ENCODE data around the gene TMEM176A.
A peak's percentile ranks its signal among the peaks of the same experiment; 100 is the strongest.
"Not testable (repeated sequence)": the region's sequence is repeated elsewhere in the genome, so short reads cannot be mapped to it uniquely, and the experiment has no call there.

The TMEM176A gene

GRCh38 chr7:150788474-150789269, 11.9 kb upstream of the TMEM176A start:
- DNase-seq = peak; percentile 59

DNA sequence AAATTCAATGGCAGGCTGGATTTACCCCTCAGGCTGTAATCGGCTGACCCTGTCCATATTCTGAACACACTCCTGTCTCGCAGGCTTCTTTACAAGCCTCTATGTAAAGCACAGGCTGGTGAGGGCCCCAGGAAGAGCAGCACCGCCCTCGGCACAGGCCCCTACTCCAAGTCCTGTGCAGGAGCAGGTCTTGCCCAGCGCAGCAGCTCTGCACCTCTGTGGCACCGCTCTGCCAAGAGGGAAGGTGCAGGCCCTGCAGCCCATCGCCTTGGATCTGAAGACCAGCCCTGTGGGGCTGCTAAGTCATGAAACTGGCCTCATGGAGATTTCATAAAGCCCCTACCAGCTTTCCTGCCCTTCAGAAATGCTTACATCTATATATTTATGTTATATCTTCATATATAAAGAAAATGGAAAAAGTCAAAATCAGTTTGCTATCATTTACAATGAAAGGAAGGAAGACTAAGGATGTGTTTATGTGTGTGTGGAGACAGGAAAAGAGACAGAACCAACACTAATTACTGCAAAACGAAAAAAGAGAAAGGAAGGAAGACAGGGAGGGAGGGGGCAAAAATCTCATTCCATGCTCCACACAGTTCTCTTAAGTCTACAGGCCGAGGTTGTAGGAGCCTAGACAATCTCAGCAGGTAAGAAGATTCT, 10.0 kb upstream of the TMEM176A start:
- DNase-seq = no peak

GRCh38 chr7:150791304-150791703, 9.3 kb upstream of the TMEM176A start:
- DNase-seq = no peak

DNA sequence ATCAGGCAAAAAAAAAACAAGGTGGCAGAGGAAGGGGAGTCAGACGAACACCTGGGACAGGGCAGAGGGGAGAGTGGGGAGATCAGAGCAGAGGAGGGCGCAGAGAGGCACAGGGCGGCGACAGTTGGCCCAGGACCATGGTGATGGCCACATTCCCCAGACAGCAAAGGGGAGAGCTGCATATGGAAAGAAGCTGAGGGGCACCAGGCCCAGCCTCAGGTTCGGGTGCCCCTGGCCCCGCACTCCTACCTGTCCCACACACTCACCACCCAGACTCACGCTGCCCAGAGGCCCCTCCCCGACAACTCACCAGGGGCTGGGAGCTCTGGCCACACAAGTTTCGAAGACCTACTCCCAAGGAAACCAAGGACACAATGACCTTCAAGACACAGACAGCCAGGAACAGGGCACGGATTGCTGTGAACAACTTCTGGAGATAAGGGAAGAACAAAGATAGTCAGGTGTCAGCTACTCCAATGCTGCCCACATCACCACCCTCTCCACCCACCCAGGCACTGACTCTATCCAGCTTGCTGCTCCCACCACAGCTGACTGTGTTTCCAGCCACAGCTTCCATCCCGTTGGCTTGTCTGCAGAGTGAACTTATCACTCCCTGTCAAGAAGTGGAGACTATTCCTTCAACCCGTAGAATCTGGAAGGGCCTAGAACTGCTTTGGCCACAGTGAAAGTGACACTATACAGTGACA, 8.7 kb upstream of the TMEM176A start:
- DNase-seq = no peak

GRCh38 chr7:150793569-150794238, 6.9 kb upstream of the TMEM176A start:
- no peak for DNase-seq

- no peak for DNase-seq
Observed at GRCh38 chr7:150797661-150798060, 2.9 kb upstream of the TMEM176A start.

DNA sequence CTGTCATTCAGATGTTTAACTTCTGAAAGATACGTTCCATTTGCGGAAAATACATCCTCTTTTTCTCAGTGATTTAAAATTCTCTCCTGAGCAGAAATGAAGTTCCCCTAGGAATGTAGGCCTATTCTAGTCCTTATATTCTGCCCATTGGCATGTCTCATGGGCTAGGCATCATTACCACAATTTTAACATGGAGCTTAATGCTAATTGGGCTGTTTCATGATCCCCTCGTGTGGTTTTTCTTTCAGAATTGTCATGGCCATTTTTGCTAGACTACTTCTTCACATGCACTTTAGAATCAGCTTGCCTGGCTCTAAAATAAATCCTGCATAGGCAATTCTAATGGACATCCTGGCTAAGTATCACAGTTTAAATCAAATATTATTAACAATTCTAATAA, 1.4 kb upstream of the TMEM176A start:
- DNase-seq = no peak

DNA sequence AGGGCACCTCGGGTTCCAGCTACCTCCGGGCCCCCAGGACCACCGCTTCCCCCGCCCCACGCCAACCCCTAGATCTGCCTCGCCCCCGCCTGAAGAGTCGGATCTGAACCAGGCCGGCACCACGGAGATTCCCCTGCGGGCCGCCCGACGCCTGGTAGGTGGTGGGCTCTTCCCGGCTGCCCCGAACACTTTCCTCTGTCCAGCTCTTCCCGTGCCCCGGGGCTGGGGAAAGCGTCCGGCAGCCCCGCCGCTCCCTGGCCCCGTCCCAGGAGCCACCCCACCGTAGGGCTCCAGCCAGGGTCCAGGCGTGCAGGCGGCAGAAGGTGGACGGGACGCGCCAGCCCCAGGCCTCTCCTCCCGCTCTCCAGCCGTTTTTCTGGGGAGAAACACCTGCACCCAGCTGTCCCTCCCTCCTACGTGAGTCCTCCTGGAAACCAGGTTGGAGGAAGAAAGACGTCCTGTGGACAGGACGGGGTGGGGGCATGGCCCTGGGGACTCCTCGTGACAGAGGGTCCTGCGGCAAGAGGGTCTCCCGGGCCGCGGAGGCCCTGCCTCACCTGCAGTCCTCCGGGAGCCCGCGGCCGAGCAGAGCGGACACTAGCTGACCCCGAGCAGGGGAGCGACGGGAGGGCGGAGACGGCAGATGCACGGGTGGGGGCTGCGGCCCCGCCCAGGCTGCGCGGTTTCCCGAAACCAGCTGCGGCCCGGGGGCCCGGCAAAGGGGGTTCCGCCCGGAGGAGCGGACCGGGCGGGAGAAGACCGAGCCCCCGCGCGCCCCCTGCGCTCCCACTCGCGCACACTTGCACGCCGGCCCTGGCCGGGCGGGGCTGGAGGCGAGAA, 608 bp upstream of the TMEM176A start, which contains the start of gene TMEM176B:
TSS of gene TMEM176B (minus strand) at position 624 of the 840 bp plus-strand sequence. CDS start 3,795 bp downstream, outside the sequence.
- no peak for DNase-seq

DNA sequence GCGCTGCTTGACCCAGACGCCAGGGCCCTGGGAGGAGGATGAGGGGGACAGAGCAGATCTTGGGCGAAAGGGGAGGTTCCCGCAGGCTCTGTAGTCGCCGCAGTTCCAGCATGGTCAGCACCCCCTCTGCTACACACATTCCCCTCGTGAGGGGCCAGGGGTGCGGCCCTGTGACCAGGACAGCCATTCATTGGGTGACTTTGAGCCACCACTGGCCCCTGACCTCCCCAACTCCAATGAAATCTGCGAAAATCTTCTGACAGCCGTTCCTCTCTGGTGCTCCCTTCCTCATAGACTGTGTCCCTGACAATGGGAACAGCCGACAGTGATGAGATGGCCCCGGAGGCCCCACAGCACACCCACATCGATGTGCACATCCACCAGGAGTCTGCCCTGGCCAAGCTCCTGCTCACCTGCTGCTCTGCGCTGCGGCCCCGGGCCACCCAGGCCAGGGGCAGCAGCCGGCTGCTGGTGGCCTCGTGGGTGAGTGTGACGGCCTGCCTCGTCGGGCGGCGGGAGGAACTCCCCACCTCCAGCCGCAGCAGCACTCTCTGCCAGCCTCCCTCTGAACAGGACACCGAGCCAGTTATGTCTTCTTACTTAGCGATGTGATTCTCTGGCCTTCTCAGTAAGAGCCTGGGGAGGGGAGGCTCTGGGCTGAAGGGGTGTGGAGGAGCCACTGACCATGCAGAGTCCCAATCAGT, 825 bp downstream of the TMEM176A start:
- DNase-seq = no peak

GRCh38 chr7:150801946-150802771, 1.6 kb downstream of the TMEM176A start:
- DNase-seq = no peak

DNA sequence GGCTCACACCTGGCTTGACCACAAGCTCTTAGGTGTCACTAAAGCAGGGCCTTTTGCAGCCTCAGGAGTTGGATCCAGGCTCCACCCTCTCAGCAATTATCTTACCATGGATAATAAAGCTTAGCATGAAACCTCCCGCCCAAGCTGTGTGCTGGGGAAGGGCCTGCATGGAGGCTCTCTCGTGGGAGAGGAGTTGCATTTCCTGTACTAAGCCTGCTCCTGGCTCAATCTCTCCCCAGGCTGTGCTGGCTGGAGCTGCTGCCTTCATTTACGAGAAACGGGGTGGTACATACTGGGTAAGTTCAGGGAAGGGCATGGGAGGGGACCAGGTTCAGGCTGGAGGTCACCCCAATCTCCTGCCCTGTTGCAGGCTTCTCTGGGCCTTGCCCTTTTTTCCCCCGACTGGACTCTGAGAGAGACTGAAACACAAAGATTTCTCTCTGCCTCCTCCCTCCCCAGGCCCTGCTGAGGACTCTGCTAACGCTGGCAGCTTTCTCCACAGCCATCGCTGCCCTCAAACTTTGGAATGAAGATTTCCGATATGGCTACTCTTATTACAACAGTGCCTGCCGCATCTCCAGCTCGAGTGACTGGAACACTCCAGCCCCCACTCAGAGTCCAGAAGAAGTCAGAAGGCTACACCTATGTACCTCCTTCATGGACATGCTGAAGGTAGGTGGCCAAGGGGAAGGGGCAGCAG, 2.7 kb downstream of the TMEM176A start:
- DNase-seq = no peak

- no peak for DNase-seq
Observed at GRCh38 chr7:150804802-150805201, 4.2 kb downstream of the TMEM176A start.

DNA sequence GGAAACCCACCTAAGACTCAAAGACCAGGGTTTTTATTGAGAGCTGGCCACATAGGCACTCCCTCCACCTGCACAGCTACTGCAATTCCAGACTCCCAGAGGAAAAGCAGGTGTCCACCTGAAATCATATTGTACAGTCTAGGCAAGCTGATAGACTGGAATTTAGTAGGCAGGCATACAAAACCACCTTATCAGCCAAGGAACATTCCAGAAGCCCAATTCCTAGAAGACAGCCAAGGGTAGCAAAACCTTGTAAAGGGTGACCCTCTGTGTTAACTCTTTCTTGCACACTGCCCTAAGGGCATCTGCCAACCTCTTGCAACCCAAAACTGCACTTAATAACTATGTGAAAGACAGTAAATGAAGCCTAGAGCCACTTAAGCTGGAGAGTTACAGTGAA, 5.3 kb downstream of the TMEM176A start:
- DNase-seq = no peak

- no peak for DNase-seq
Observed at GRCh38 chr7:150806454-150806853, 5.9 kb downstream of the TMEM176A start.

GRCh38 chr7:150806863-150807262, 6.3 kb downstream of the TMEM176A start:
- no peak for DNase-seq

GRCh38 chr7:150807616-150808438, 7.3 kb downstream of the TMEM176A start:
- DNase-seq = not testable (repeated sequence)

- DNase-seq = no peak
Observed at GRCh38 chr7:150814328-150815001, 13.9 kb downstream of the TMEM176A start.

- no peak for DNase-seq
Observed at GRCh38 chr7:150818971-150819370, 18.4 kb downstream of the TMEM176A start.
